ENCODE results near the gene XRCC3. TPM values are rescaled to one million over a fixed set of nuclear protein-coding genes. Genes with fewer than 3 reads are reported as not detected.

The XRCC3 gene
- total and polyA plus RNA-seq, 2 donors (not counting 3 experiments of a cell fraction or from before 2014, with no cell fraction given): 13.6 to 27.2 TPM

DNA sequence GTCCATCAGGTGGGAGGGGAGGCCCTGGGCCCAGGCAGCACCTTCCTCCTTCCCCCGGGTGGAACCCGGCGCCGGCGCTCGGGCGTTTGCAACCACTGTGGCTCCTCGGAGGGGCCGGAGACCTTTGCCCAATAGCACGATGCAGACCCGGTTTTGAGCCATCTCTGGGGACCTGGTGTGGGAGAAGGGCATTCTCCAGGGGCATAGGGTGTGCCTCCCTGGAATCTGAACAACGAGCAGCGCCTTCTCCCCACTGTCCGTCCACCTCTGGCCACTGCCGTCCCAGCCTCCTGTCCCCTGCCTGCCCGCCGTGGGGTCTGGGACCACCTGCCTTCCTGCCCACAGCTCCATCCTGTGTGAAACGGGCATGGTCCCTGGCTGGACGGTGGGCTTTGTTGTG, 12.9 kb upstream of the XRCC3 start:
- peaks cover 0 to 30% of the 10 kb centered on the region in 2 experiments for H3K36me3 ChIP-seq (ENCODE audit: control insufficient read depth in 2 of 2, extremely low read depth in 1 of 2, insufficient read depth in 2 of 2, low read length in 2 of 2)
- no peak overlapping the region for H3K27ac ChIP-seq (ENCODE audit: insufficient read depth, low read depth, low read length)
- no peak overlapping the region for H3K9ac ChIP-seq (replicated peaks; ENCODE audit: extremely low read depth, insufficient read depth, low read length)
- ChIA-PET POLR2A (no interaction called here), CTCF (no interaction called here)
- H3K79me2 ChIP-seq (ENCODE audit: control insufficient read depth, insufficient read depth, low read length): peaks cover 26% of the 10 kb centered on the region
- no peaks in the 10 kb centered on the region for H3K4me1 ChIP-seq (ENCODE audit: control insufficient read depth, extremely low read depth, insufficient read depth, low read length)
- intact Hi-C loops (cut with micrococcal nuclease) (no loop called here), dilution Hi-C loops (cut with MboI; ENCODE audit: extremely low pct_ligation_motif_present, low sequenced_read_pairs) (no loop called here)
- no peak overlapping the region for H2AFZ ChIP-seq (ENCODE audit: low read depth, low read length)
- no peak overlapping the region for H3K4me3 ChIP-seq (replicated peaks in 1 of 3; ENCODE audit: insufficient read depth in 1 of 3, low read depth in 1 of 3, low read length in 3 of 3)
- DNase-seq (ENCODE audit: low read depth, low spot score): no peak
- no peak overlapping the region for H3K4me2 ChIP-seq (ENCODE audit: insufficient read depth, low read length)
- H4K20me1 ChIP-seq (replicated peaks; ENCODE audit: control insufficient read depth, extremely low read depth, insufficient read depth, low read length): no peaks in the 10 kb centered on the region
- no peaks in the 10 kb centered on the region for H3K9me3 ChIP-seq (replicated peaks; ENCODE audit: control insufficient read depth, insufficient read depth, low read length)
- H3K9me1 ChIP-seq (replicated peaks; ENCODE audit: control insufficient read depth, extremely low read depth, insufficient read depth, low read length): no peaks in the 10 kb centered on the region
- no TSS peak for BruUV-seq (replicated peaks)
- no peak for FAIRE-seq
- no peaks in the 10 kb centered on the region for H3K27me3 ChIP-seq (ENCODE audit: control insufficient read depth in 2 of 2, insufficient read depth in 2 of 2, low read length in 2 of 2)
- TF ChIP-seq, protein P1, sequence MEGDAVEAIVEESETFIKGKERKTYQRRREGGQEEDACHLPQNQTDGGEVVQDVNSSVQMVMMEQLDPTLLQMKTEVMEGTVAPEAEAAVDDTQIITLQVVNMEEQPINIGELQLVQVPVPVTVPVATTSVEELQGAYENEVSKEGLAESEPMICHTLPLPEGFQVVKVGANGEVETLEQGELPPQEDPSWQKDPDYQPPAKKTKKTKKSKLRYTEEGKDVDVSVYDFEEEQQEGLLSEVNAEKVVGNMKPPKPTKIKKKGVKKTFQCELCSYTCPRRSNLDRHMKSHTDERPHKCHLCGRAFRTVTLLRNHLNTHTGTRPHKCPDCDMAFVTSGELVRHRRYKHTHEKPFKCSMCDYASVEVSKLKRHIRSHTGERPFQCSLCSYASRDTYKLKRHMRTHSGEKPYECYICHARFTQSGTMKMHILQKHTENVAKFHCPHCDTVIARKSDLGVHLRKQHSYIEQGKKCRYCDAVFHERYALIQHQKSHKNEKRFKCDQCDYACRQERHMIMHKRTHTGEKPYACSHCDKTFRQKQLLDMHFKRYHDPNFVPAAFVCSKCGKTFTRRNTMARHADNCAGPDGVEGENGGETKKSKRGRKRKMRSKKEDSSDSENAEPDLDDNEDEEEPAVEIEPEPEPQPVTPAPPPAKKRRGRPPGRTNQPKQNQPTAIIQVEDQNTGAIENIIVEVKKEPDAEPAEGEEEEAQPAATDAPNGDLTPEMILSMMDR (IDR thresholded peaks at IDR 0.05; ENCODE audit: extremely low read depth in 1 of 2, insufficient read depth in 1 of 2, low read depth in 1 of 2, low read length in 2 of 2): no peak

DNA sequence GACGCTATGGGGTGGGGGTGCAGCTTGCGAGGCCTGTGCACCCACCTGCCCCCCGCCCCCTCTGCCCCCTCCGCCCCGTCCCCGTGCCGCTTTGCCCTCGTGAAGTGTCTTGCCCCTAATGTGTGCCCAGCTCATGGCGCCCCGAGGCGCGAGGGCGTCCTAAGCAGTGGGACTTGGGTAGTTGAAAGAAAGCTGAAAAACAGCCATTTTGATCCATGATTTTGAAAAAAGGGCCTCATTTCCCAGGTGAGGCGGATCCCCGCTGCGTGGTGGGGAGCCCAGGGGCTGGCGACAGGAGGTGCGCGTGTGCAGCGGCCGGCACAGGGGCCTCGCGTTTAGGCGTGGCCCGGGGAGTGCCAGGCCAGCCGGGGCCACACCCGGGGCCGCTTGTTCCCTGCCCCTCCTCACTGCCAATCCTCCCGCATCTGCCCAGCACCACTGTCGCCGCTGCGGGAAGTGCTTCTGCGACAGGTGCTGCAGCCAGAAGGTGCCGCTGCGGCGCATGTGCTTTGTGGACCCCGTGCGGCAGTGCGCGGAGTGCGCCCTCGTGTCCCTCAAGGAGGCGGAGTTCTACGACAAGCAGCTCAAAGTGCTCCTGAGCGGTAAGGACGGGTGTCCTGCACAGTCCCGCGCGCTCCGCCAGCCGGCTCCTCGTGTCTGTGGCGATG, 12.2 kb upstream of the XRCC3 start:
- ChIA-PET CTCF (no interaction called here), POLR2A (no interaction called here)
- no peak overlapping the region for H3K4me3 ChIP-seq (replicated peaks in 1 of 3; ENCODE audit: insufficient read depth in 1 of 3, low read depth in 1 of 3, low read length in 3 of 3)
- dilution Hi-C loops (cut with MboI; ENCODE audit: extremely low pct_ligation_motif_present, low sequenced_read_pairs) (no loop called here), intact Hi-C loops (cut with micrococcal nuclease) (no loop called here)
- no peaks in the 10 kb centered on the region for H3K9me1 ChIP-seq (replicated peaks; ENCODE audit: control insufficient read depth, extremely low read depth, insufficient read depth, low read length)
- no peak for TF ChIP-seq EZH2 (IDR thresholded peaks at IDR 0.05; ENCODE audit: borderline replicate concordance, low read depth, low read length, severe bottlenecking)
- TF ChIP-seq, protein P2, sequence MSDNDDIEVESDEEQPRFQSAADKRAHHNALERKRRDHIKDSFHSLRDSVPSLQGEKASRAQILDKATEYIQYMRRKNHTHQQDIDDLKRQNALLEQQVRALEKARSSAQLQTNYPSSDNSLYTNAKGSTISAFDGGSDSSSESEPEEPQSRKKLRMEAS (IDR thresholded peaks at IDR 0.05; ENCODE audit: insufficient read depth, insufficient read length): no peak
- TF ChIP-seq, protein P1 (IDR thresholded peaks at IDR 0.05; ENCODE audit: extremely low read depth in 1 of 2, insufficient read depth in 1 of 2, low read depth in 1 of 2, low read length in 2 of 2): no peak
- no peak for TF ChIP-seq POLR2A (IDR thresholded peaks at IDR 0.05; ENCODE audit: low read depth, low read length)
- TF ChIP-seq FOS (IDR thresholded peaks at IDR 0.05; ENCODE audit: borderline replicate concordance, insufficient read depth, low read length): no peak
- no peak for TF ChIP-seq JUN (IDR thresholded peaks at IDR 0.05; ENCODE audit: borderline replicate concordance, insufficient read depth, insufficient read length, low read depth)
- TF ChIP-seq POLR2AphosphoS5 (IDR thresholded peaks at IDR 0.05; ENCODE audit: insufficient read depth, low read depth, low read length): no peak
- TF ChIP-seq GATA2 (IDR thresholded peaks at IDR 0.05; ENCODE audit: insufficient read depth, insufficient read length, low read depth, low read length): no peak
- no peak for TF ChIP-seq MYC (IDR thresholded peaks at IDR 0.05; ENCODE audit: low read depth, low read length)
- H3K27me3 ChIP-seq (ENCODE audit: control insufficient read depth in 2 of 2, insufficient read depth in 2 of 2, low read length in 2 of 2): no peaks in the 10 kb centered on the region
- no peak for DNase-seq (ENCODE audit: low read depth, low spot score)
- no TSS peak for BruUV-seq (replicated peaks)
- no peaks in the 10 kb centered on the region for H3K4me1 ChIP-seq (ENCODE audit: control insufficient read depth, extremely low read depth, insufficient read depth, low read length)
- no peaks in the 10 kb centered on the region for H4K20me1 ChIP-seq (replicated peaks; ENCODE audit: control insufficient read depth, extremely low read depth, insufficient read depth, low read length)
- H3K36me3 ChIP-seq (ENCODE audit: control insufficient read depth in 2 of 2, extremely low read depth in 1 of 2, insufficient read depth in 2 of 2, low read length in 2 of 2): peaks cover 0 to 26% of the 10 kb centered on the region in 2 experiments
- H3K9ac ChIP-seq (replicated peaks; ENCODE audit: extremely low read depth, insufficient read depth, low read length): no peak overlapping the region
- no peak overlapping the region for H2AFZ ChIP-seq (ENCODE audit: low read depth, low read length)
- no peak overlapping the region for H3K27ac ChIP-seq (ENCODE audit: insufficient read depth, low read depth, low read length)
- no peak for FAIRE-seq
- H3K4me2 ChIP-seq (ENCODE audit: insufficient read depth, low read length): no peak overlapping the region
- H3K79me2 ChIP-seq (ENCODE audit: control insufficient read depth, insufficient read depth, low read length): peaks cover 31% of the 10 kb centered on the region
- H3K9me3 ChIP-seq (replicated peaks; ENCODE audit: control insufficient read depth, insufficient read depth, low read length): no peaks in the 10 kb centered on the region

Measured in endothelial cell of umbilical vein (primary cell).